Stimulated activated CD4-positive, alpha-beta T cell treated with anti-CD3 and anti-CD28 coated beads, Interleukin-2, amount 100 ng/mL, for 4 hours (primary cell): ENCODE data around the gene CDK5.

Source experiments
- DNase-seq: peaks from one replicate; pipeline ENCODE4 v3.0.0-alpha.2; 2020; ENCODE audit warnings: low read depth

Gene CDK5

GRCh38 chr7:151086802-151087244, 29.1 kb upstream of the CDK5 start:
- no peak for DNase-seq

DNA sequence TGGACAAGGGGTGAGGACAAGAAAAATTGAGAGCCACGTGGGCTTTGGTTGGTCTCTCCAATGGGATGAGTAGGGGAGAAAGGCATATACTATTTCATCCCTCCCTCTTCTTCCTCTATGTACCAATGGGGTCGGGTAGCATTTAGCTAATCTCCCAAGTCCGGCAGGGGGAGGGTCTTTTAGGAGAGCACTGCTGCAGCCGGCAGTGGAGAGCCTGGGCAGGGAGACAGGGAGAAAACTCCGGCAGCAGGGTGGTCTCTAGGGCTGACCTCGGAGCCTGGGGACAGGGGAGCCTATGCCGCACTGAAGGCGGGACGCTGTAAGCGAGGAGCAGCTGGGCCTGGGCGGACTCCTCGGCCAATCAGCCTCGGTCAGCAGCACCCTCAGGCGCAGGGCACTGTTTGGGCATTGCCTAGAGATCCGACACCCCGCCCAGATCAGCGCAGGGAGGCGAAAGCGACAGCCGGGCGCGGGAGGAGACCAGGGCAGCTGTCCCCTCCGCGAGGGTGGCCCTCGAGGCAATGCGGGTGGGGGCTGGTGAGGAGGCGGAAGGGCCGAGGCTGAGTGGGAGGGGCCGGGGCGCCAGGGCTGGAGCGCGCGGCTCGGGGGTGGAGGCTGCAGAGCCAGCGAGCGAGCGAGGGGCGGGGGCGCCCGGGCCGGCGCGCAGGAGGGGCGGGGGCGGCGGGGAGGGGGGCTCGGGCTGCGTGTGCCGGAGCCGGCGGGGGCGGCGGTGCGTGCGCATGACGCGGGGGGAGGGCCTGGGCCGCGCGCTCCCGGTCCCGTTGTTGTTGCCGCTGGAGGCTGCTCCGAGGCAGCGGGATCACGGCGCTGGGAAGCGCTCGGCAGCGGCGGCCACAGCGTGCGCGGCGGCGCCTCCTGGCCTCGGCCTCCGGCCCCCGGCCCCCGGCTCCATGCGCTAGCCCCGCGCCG, 28.3 kb upstream of the CDK5 start, which contains the start of gene AGAP3:
TSS of gene AGAP3 (plus strand) at position 785 of the 930 bp plus-strand sequence. CDS start 267 bp downstream, outside the sequence.
- DNase-seq, result peak; percentile 51

- DNase-seq, result no peak
These were observed 27.6 kb upstream of the CDK5 start for GRCh38 chr7:151085329-151085690.

DNA sequence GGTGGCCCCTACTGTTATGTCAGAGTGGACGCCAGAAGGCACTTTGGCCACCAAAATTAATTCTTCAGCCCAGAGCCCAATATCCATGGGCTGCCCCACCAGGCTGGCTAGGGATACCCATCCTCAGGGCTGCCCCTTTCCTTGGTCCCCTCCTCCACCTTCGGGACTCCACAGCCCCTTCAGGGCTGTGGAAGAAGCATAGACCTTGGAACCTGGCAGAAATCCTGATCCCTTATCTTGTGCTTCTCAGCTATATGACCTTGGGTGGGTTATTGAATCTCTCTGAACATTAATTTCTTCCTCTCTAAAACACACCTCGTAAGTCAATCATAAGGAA, 26.1 kb upstream of the CDK5 start:
- no peak for DNase-seq

DNA sequence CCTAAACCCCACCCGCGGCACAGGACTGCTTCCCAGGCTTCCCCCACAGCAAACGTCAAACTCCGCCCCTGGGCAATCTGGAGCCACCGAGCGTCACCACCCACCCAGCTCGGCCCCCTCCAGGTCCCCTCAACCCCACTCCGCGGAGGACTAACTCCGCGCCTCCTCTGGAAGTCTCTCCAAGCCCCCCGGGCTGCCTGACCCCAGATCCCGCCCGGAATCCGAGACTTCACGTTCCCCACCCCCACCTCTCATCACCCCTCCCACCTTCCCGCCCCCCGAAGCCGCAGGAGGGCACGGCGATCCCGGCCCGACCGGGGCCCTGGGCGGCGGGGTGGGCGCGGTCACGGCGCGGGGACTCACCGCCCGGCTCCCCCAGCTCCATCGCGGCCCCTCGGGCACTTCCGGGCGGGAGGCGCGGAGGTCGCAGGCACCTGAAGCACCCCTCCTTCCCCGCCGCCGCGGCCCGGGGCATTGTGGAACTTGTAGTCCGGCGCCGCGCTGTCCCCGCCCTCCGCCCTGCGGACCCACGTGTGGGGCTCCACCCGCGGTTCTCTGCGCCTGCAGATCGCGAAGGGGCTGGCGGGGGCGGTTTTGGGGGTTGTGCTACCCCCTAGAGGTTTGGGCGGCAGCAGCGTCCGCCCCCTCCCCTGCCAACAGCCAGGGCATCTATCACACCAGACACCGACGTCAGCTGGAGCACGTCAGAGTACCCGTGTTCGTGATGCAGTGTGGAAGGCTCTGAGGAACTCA, 25.6 kb upstream of the CDK5 start, which contains the start of gene TMUB1:
TSS of gene TMUB1 (minus strand) at position 423 of the 753 bp plus-strand sequence. CDS start 930 bp downstream, outside the sequence.
- peak; percentile 82 for DNase-seq

- DNase-seq, result no peak
These were observed 24.7 kb upstream of the CDK5 start for GRCh38 chr7:151082141-151083070.

DNA sequence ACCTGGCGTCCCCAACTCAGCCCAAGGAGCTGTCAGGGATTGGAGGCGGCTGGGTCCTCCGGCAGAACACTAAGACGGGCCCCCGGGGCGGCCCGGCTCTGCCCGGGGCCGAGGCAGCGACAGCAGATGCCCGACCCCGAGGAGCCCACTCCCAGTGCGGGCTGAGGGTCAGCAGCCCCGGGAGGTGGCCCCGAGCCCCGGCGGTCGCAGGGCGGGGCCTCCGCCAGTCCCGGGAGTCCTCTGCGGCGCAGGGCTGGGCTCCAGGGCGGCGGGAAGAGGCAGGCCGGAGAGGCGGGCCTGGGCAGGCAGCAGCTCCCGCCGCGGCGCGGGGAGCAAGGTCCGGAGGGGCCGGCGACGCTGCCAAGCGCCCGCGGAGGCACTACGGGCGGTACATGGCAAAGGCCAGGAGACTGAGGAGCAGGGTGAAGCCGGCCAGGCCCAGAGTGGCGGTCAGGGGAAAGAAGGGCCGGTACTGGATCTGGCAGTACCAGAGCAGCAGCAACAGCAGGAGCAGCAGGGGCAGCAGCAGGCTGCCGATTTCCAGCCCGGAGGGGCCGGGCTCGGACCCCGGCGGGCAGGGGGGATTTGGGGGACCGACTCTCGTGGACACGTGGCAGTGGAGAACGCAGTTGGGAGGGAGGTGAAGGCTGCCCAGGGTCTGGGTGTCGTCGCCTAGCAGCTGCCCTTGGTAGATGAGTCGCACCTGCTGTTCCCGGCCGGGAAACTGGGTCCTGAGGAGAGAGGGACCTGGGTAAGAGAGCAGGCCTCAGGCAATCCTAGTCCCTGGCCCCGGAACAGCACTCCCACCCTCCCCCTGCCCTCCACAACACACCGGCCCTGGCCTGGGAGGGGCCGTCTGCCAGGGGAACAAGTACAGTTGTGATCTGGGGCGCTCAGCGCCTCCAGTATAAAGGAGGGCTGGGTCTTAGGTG, 23.7 kb upstream of the CDK5 start:
- DNase-seq, result no peak

DNA sequence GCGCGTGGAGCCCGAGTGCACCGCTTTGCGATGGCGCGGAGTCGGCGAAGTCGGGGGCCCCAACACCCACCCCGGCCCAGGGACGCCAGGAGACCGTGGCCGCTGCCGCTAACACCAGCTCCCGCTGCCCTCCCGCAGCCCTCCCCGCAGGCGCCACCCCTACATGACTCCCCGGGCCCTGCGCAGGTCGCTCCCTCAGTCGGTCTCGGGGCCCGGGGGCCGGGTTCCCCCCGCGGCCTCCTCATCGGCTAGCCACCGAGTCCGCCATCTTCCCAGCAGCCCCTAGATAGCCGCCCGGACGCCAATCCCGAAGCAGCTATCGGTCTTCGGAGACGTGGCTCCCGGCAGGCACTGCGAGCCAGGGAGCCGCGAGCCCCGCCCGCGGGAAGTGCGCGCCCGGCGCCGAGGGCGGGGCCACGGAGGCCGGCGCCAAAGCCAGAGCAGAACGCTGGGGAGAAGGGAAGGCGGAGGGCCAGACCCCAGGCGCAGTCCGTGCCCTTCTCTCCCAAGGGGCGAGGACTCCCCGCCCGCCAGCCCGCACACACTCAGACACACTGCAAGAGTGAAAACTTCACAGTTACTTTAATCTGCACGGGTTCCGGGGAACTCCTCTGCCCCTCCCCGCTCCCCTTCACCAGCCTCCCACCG, 22.9 kb upstream of the CDK5 start, which contains the start of gene FASTK:
TSS of gene FASTK (minus strand) at position 288 of the 648 bp plus-strand sequence. CDS start at position 245, 43 bp downstream.
- DNase-seq, result peak; percentile 83

GRCh38 chr7:151080067-151080521, 22.4 kb upstream of the CDK5 start:
- no peak for DNase-seq

GRCh38 chr7:151079199-151079910, 21.7 kb upstream of the CDK5 start:
- no peak for DNase-seq

GRCh38 chr7:151078233-151079040, 20.7 kb upstream of the CDK5 start:
- DNase-seq, result no peak

DNA sequence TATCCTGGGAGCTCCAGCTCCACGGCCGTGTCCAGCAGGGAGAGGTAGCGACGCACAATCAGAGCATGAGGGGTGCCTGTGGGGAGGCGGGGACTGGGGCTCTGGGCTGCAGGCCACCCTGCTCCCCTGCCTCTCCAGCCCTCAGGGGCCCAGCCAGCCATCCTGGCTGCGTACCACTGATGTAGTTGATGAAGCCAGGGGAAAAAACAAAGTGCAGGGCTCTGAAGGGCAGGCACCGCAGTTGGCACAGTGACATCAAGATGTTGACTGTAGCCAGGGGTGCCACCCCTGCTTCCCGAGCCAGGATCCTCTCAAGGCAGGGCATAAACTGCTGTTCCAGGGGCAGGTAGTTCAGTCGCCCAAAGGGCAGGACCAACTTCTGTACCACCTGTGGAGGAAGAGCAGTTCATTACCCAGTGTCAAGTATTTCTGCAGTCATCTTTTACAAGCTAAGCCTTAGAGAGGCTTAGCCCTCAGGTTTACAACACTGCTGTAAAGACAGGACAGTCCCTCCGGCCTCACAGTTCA, 20.1 kb upstream of the CDK5 start:
- DNase-seq, result no peak

DNA sequence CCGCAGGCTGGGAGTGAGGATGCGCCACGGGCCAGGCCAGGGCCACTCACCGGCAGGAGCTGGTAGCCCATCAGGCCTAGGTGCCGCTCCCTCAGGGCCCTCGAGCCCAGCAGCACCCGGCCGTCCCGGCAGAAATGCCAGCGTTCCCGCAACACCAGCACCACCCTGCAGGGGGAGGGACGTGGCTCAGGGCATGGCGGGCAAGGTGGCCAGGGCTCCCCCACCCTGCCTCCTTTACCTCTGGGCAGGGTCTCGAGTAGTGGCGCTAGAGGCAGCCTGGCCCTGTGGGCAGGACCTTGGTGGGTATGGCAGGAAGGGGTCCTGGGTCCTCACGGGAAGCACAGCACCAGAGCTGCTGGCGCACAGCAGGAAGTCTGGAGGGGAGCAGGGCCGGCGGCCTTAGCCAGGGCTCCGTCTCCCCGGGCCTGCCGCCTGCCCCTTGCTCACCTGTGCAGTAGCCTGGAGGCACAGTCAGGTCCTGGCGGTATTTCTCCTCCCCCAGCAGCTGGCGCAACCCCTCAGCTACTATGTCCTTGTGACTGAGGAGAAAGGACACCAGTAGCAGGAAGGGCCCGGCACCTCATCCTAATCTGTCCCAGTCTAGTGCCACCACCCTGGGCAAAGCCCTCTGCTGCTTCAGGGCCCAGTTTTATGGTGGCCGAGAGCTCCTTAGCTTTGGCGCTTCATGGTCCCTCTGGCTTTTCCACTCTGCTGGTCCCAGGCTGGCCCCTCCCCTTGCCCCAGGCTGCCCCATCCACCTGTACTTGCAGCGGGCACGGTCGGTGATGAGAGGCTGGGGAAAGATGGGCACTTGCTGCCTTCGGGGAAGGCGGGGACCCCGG, 19.4 kb upstream of the CDK5 start:
- DNase-seq, result no peak

- DNase-seq, result no peak
These were observed 18.3 kb upstream of the CDK5 start for GRCh38 chr7:151075978-151076426.

DNA sequence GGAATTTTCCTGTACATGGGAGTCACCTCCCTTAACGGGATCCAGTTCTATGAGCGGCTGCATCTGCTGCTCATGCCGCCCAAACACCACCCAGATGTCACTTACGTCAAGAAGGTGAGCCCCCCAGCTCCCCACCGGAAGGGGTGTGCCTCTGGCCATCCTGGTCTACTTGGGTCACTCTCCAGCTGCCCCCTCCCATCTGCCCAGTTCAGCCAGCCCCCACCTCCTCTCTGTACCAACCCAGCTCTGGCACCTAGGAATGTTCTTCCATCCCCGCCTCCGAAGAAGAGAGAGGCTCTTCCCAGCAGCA, 17.9 kb upstream of the CDK5 start:
- no peak for DNase-seq

DNA sequence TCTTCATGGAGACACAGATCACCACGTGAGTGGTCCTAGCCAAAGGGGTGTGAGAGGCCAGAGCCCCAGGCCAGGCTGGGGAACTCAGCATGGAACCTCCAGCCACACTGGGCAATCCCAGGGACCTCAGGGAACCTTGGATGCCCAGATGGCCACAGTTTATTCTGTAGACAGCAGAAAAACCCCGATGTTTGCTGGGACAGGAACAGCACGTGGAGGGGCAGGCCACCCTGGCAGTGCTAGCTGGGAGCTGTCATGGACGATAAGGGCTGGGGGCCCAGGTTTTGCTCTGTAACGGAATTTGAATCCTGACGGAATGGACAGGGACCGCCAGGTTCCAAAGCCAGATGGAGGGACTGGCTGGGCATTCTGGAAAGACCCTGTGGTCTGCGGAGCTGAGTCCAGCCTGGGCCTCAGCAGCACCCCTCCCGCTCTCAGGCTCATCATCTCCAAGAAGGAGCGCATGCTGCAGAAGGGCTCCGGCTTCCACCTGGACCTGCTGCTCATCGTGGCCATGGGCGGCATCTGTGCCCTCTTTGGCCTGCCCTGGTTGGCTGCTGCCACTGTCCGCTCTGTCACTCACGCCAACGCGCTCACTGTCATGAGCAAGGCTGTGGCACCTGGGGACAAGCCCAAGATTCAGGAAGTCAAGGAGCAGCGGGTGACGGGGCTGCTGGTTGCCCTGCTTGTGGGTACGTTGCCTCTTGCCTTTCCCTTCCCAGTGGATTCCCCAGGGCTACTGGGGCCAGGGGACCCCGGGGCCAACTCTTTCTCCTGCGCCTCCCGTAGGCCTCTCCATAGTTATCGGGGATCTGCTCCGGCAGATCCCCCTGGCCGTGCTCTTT, 17.3 kb upstream of the CDK5 start:
- DNase-seq, result no peak
